Lower leg skin (tissue), 4 donors: Measurements from ENCODE around the gene PMEL. TPM values are rescaled to one million over a fixed set of nuclear protein-coding genes. Genes with fewer than 3 reads are reported as not detected.

Experiments used
- DNase-seq, 2 donors: peaks; one replicate each; pipeline ENCODE4 v3.0.0-alpha.2; 2019; ENCODE audit warnings: low spot score in 2 of 2
- H3K4me3 ChIP-seq: fragments of 200-600 bp; sonication (generic); 2 replicates; pipeline ENCODE4 v1.5.1; 2017; ENCODE audit warnings: mild to moderate bottlenecking, low read depth; ENCODE audit not compliant: poor library complexity, severe bottlenecking
- CTCF ChIP-seq, 3 donors: fragments of 450-650 bp; IDR thresholded peaks; one replicate each; pipeline ENCODE4 v1.5.1; 2016; ENCODE audit warnings: antibody characterized with exemption in 3 of 3, mild to moderate bottlenecking in 3 of 3, moderate library complexity in 2 of 3
- POLR2A ChIP-seq, 2 donors: fragments of 450-650 bp; IDR thresholded peaks; one replicate each; pipeline ENCODE4 v1.6.1; 2016 to 2017; ENCODE audit warnings: antibody characterized with exemption in 2 of 2, mild to moderate bottlenecking in 1 of 2, moderate library complexity in 1 of 2
- WGBS, 2 donors: methylation state at CpG; one replicate each; pipeline ENCODE4 v1.1.5; 2018; 5-methylcytosine and 5-hydroxymethylcytosine counted together
- intact Hi-C: fragments of 100-400 bp; cut with DNase I; formaldehyde crosslinking; loops from one replicate; pipeline ENCODE4 v1.15.0; 2023; ENCODE audit warnings: low total_unique reads
- total RNA-seq, 4 donors: library from RNA; depleted of rRNA; stranded (reverse); fragments of >200 nt; gene quantifications; one replicate each; pipeline ENCODE4 v1.1.0, GENCODE V29; 2016

PMEL gene
- total RNA-seq, 4 donors from 2014 or later: 17.2 to 49.3 (median 34.2) TPM

- no peak for DNase-seq
- no peak overlapping the region for H3K4me3 ChIP-seq
- intact Hi-C loops: no loop called here
- WGBS, 2 donors: 86 to 90% methylated on average over 2 of the region's 2 CpGs
- TF ChIP-seq CTCF (IDR thresholded peaks at IDR 0.05) (no peak), POLR2A (IDR thresholded peaks at IDR 0.05) (no peak)
These were observed 2.1 kb downstream of the PMEL start for GRCh38 chr12:55963760-55964159.

GRCh38 chr12:55957106-55957859, 8.6 kb downstream of the PMEL start:
- no peak for TF ChIP-seq POLR2A (IDR thresholded peaks at IDR 0.05)
- intact Hi-C loops: no loop called here
- WGBS, 2 donors: 53 to 74% methylated on average over 5 of the region's 5 CpGs
- no peak overlapping the region for H3K4me3 ChIP-seq
- peak in 1 of 2 donors; percentile 55 for DNase-seq

GRCh38 chr12:55955800-55956508, 9.9 kb downstream of the PMEL start:
- intact Hi-C loops: no loop called here
- no peak for TF ChIP-seq CTCF (IDR thresholded peaks at IDR 0.05)
- no peak for TF ChIP-seq POLR2A (IDR thresholded peaks at IDR 0.05)
- DNase-seq: no peak
- WGBS, 2 donors: 58 to 62% methylated on average over 6 of the region's 6 CpGs
- H3K4me3 ChIP-seq: no peak overlapping the region

- DNase-seq: no peak
- intact Hi-C loops: no loop called here
- H3K4me3 ChIP-seq: no peak overlapping the region
- TF ChIP-seq POLR2A (IDR thresholded peaks at IDR 0.05) (no peak), CTCF (IDR thresholded peaks at IDR 0.05) (no peak)
- 69 to 74% methylated on average over 3 to 4 of the region's 4 CpGs for WGBS, 2 donors
These were observed 10.5 kb downstream of the PMEL start for GRCh38 chr12:55955344-55955743.

GRCh38 chr12:55946553-55946952, 19.3 kb downstream of the PMEL start:
- 87 to 89% methylated on average over 6 of the region's 6 CpGs for WGBS, 2 donors
- no peak for TF ChIP-seq POLR2A (IDR thresholded peaks at IDR 0.05)
- intact Hi-C loops: no loop called here
- DNase-seq: no peak
- no peak overlapping the region for H3K4me3 ChIP-seq

GRCh38 chr12:55942577-55943136, 23.2 kb downstream of the PMEL start:
- TF ChIP-seq CTCF (IDR thresholded peaks at IDR 0.05): no peak
- TF ChIP-seq POLR2A (IDR thresholded peaks at IDR 0.05): no peak
- no peak for DNase-seq
- intact Hi-C loops: loop anchor here (5.0 kb wide), 1 partner anchor 205 kb away; no protein-coding TSS in a partner anchor
- no peak overlapping the region for H3K4me3 ChIP-seq
- 81 to 97% methylated on average over 1 of the region's 1 CpG for WGBS, 2 donors
